Measurements from ENCODE around the gene SEH1L. TPM values are rescaled to one million over a fixed set of nuclear protein-coding genes. Genes with fewer than 3 reads are reported as not detected.

SEH1L gene
- polyA plus RNA-seq, 1 donor (not counting 4 experiments of a cell fraction or from before 2014, with no cell fraction given): 60.5 TPM

DNA sequence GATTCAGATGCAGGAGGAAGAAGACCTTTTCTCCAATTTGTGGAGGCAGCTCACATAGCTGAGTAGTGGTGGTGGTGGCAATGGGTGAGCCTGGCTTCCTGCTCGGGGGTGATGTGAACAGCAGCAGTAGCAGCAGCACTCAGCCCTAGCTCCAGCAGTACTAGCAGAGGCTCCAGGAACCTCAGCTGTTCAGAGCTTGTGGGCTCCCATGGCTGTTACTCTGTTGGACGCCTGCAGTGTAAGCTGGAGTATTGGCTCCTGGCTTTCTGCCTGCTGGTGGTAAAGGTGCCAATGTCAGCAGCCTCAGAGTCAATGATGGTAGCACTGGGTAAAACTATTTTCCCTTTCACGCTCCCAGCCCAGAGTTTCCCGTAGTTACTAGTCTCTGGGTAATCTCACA lies 3.1 kb upstream of the SEH1L start:
- FAIRE-seq: no peak

GRCh38 chr18:12946549-12947284 lies 1.1 kb upstream of the SEH1L start:
- peak; percentile 44 for DNase-seq (ENCODE audit: low read depth, low spot score)
- TF ChIP-seq EZH2 (IDR thresholded peaks at IDR 0.05; ENCODE audit: low read length): no peak
- TF ChIP-seq, protein P1, sequence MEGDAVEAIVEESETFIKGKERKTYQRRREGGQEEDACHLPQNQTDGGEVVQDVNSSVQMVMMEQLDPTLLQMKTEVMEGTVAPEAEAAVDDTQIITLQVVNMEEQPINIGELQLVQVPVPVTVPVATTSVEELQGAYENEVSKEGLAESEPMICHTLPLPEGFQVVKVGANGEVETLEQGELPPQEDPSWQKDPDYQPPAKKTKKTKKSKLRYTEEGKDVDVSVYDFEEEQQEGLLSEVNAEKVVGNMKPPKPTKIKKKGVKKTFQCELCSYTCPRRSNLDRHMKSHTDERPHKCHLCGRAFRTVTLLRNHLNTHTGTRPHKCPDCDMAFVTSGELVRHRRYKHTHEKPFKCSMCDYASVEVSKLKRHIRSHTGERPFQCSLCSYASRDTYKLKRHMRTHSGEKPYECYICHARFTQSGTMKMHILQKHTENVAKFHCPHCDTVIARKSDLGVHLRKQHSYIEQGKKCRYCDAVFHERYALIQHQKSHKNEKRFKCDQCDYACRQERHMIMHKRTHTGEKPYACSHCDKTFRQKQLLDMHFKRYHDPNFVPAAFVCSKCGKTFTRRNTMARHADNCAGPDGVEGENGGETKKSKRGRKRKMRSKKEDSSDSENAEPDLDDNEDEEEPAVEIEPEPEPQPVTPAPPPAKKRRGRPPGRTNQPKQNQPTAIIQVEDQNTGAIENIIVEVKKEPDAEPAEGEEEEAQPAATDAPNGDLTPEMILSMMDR (optimal IDR thresholded peaks at IDR 0.05 in 1 of 3, IDR thresholded peaks at IDR 0.05 in 1 of 3, conservative IDR thresholded peaks at IDR 0.05 in 1 of 3; ENCODE audit: extremely low read depth in 1 of 3, insufficient read depth in 2 of 3, low read length in 3 of 3): peak in 1 of 3 experiments; percentile 17
- peaks cover 27% of the 10 kb centered on the region for H3K79me2 ChIP-seq (ENCODE audit: control insufficient read depth, insufficient read depth, low read length)
- FAIRE-seq: no peak
- H3K27ac ChIP-seq (ENCODE audit: control insufficient read depth, insufficient read depth, low read length): peak overlapping the region; percentile 86
- no peaks in the 10 kb centered on the region for H3K36me3 ChIP-seq (ENCODE audit: control insufficient read depth in 2 of 2, extremely low read depth in 1 of 2, insufficient read depth in 2 of 2, low read length in 2 of 2)
- no peaks in the 10 kb centered on the region for H3K9me3 ChIP-seq (ENCODE audit: control insufficient read depth, low read depth, low read length)
- H4K20me1 ChIP-seq (ENCODE audit: control insufficient read depth, extremely low read depth, insufficient read depth, low read length): no peaks in the 10 kb centered on the region
- peaks cover 8% of the 10 kb centered on the region for H3K4me1 ChIP-seq (ENCODE audit: control insufficient read depth, extremely low read depth, insufficient read depth, low read length)
- peak overlapping the region; percentile 94 for H3K9ac ChIP-seq (ENCODE audit: control insufficient read depth, extremely low read depth, insufficient read depth, low read length)
- peak overlapping the region; percentile 57 to 93 (median 89) for H3K4me3 ChIP-seq (ENCODE audit: control insufficient read depth in 2 of 3, extremely low read depth in 1 of 3, insufficient read depth in 2 of 3, low read depth in 1 of 3, low read length in 3 of 3)
- dilution Hi-C loops (cut with MboI; ENCODE audit: extremely low pct_ligation_motif_present, low sequenced_read_pairs): no loop called here
- no peaks in the 10 kb centered on the region for H3K9me1 ChIP-seq (ENCODE audit: control insufficient read depth, extremely low read depth, insufficient read depth, low read length)
- peak overlapping the region; percentile 89 for H3K4me2 ChIP-seq (ENCODE audit: control insufficient read depth, extremely low read depth, insufficient read depth, low read depth, low read length)
- peak overlapping the region; percentile 96 for H2AFZ ChIP-seq (ENCODE audit: control insufficient read depth, low read length)
- no peaks in the 10 kb centered on the region for H3K27me3 ChIP-seq (ENCODE audit: control insufficient read depth, extremely low read depth, insufficient read depth, low read length)

More for the DNA sequence above, 3.1 kb upstream of the SEH1L start:
- Histone ChIP-seq H2AFZ (ENCODE audit: control insufficient read depth, low read length) (no peak overlapping the region), H3K27ac (ENCODE audit: control insufficient read depth, insufficient read depth, low read length) (no peak overlapping the region), H3K4me1 (ENCODE audit: control insufficient read depth, extremely low read depth, insufficient read depth, low read length) (peaks cover 8% of the 10 kb centered on the region), H3K9ac (ENCODE audit: control insufficient read depth, extremely low read depth, insufficient read depth, low read length) (no peak overlapping the region), H3K4me3 (ENCODE audit: control insufficient read depth in 2 of 3, extremely low read depth in 1 of 3, insufficient read depth in 2 of 3, low read depth in 1 of 3, low read length in 3 of 3) (no peak overlapping the region), H3K9me1 (ENCODE audit: control insufficient read depth, extremely low read depth, insufficient read depth, low read length) (no peaks in the 10 kb centered on the region), H3K27me3 (ENCODE audit: control insufficient read depth, extremely low read depth, insufficient read depth, low read length) (no peaks in the 10 kb centered on the region), H4K20me1 (ENCODE audit: control insufficient read depth, extremely low read depth, insufficient read depth, low read length) (no peaks in the 10 kb centered on the region), H3K79me2 (ENCODE audit: control insufficient read depth, insufficient read depth, low read length) (peaks cover 8% of the 10 kb centered on the region), H3K36me3 (ENCODE audit: control insufficient read depth in 2 of 2, extremely low read depth in 1 of 2, insufficient read depth in 2 of 2, low read length in 2 of 2) (no peaks in the 10 kb centered on the region), H3K4me2 (ENCODE audit: control insufficient read depth, extremely low read depth, insufficient read depth, low read depth, low read length) (no peak overlapping the region), H3K9me3 (ENCODE audit: control insufficient read depth, low read depth, low read length) (no peaks in the 10 kb centered on the region)
- DNase-seq (ENCODE audit: low read depth, low spot score): no peak
- dilution Hi-C loops (cut with MboI; ENCODE audit: extremely low pct_ligation_motif_present, low sequenced_read_pairs): no loop called here
- TF ChIP-seq EZH2 (IDR thresholded peaks at IDR 0.05; ENCODE audit: low read length): no peak
- TF ChIP-seq, protein P1 (optimal IDR thresholded peaks at IDR 0.05 in 1 of 3, IDR thresholded peaks at IDR 0.05 in 1 of 3, conservative IDR thresholded peaks at IDR 0.05 in 1 of 3; ENCODE audit: extremely low read depth in 1 of 3, insufficient read depth in 2 of 3, low read length in 3 of 3): no peak

Measured in keratinocyte (primary cell).